OCI-LY1 (cell line): ENCODE results near the gene CYREN.

Experiments
- H2AFZ ChIP-seq: fragments of 200-600 bp; sonication (generic), shearing (Covaris generic); 2 replicates; pipeline ENCODE4 v1.6.0; 2014; ENCODE audit warnings: antibody characterized with exemption, mild to moderate bottlenecking, low read length
- H3F3A ChIP-seq: fragments of 200-600 bp; sonication (generic), shearing (Covaris generic); 2 replicates; pipeline ENCODE4 v1.6.0; 2014; ENCODE audit warnings: mild to moderate bottlenecking, antibody characterized with exemption, low read length, moderate library complexity; ENCODE audit not compliant: insufficient read depth
- H3K27ac ChIP-seq: fragments of 200-600 bp; sonication (generic); 2 replicates; pipeline ENCODE4 v1.5.1; 2014; ENCODE audit warnings: low read length, mixed run types, mild to moderate bottlenecking, low read depth; ENCODE audit not compliant: poor library complexity, severe bottlenecking
- H3K27me3 ChIP-seq: fragments of 200-600 bp; sonication (generic); 2 replicates; pipeline ENCODE4 v1.6.0; 2014; ENCODE audit warnings: antibody characterized with exemption, mild to moderate bottlenecking, low read length, moderate library complexity; ENCODE audit not compliant: insufficient read depth
- H3K36me3 ChIP-seq: fragments of 200-600 bp; sonication (generic); 2 replicates; pipeline ENCODE4 v1.6.1; 2014; ENCODE audit warnings: mild to moderate bottlenecking, antibody characterized with exemption, low read length, moderate library complexity, mixed read lengths; ENCODE audit not compliant: insufficient read depth
- H3K4me1 ChIP-seq: fragments of 200-600 bp; sonication (generic); 2 replicates; pipeline ENCODE4 v1.5.1; 2014; ENCODE audit warnings: mild to moderate bottlenecking, low read length, moderate library complexity; ENCODE audit not compliant: insufficient read depth, severe bottlenecking
- H3K4me2 ChIP-seq: fragments of 200-600 bp; sonication (generic), shearing (Covaris generic); 2 replicates; pipeline ENCODE4 v1.6.1; 2014; ENCODE audit warnings: low read length
- H3K4me3 ChIP-seq: fragments of 200-600 bp; sonication (generic); 2 replicates; pipeline ENCODE4 v1.5.1; 2014; ENCODE audit warnings: low read length, low read depth, mild to moderate bottlenecking, mixed read lengths; ENCODE audit not compliant: poor library complexity, severe bottlenecking
- H3K79me2 ChIP-seq: fragments of 200-600 bp; shearing (Covaris generic); 2 replicates; pipeline ENCODE4 v1.6.1; 2016; ENCODE audit warnings: mixed run types, low read length, mixed read lengths; ENCODE audit not compliant: insufficient read depth
- H3K9ac ChIP-seq: fragments of 200-600 bp; sonication (generic), shearing (Covaris generic); 2 replicates; pipeline ENCODE4 v1.6.1; 2014; ENCODE audit warnings: mild to moderate bottlenecking, low read length, mixed read lengths
- H3K9me2 ChIP-seq: fragments of 200-600 bp; sonication (generic), shearing (Covaris generic); 2 replicates; pipeline ENCODE4 v1.6.1; 2014; ENCODE audit warnings: low read depth, mild to moderate bottlenecking, low read length, mixed read lengths
- H3K9me3 ChIP-seq: fragments of 200-600 bp; shearing (Covaris generic); 2 replicates; pipeline ENCODE4 v1.6.1; 2014; ENCODE audit warnings: low read length, mixed read lengths
- H4K20me1 ChIP-seq: fragments of 200-600 bp; sonication (generic), shearing (Covaris generic); 2 replicates; pipeline ENCODE4 v1.6.0; 2016; ENCODE audit warnings: mild to moderate bottlenecking, low read length; ENCODE audit not compliant: insufficient read depth
- EZH2 ChIP-seq: fragments of 200-600 bp; sonication (generic), shearing (Covaris generic); IDR thresholded peaks from 2 replicates; pipeline ENCODE4 v1.8.0; 2017; ENCODE audit warnings: borderline replicate concordance, mixed run types, mild to moderate bottlenecking, antibody characterized with exemption, low read length, moderate library complexity, mixed read lengths
- TF ChIP-seq, protein P1 (sequence below): fragments of 200-600 bp; sonication (generic), shearing (Covaris generic); IDR thresholded peaks from 2 replicates; pipeline ENCODE4 v1.5.1; 2017; ENCODE audit warnings: mild to moderate bottlenecking, antibody characterized with exemption, low read length, moderate library complexity, mixed read lengths

The CYREN gene

DNA sequence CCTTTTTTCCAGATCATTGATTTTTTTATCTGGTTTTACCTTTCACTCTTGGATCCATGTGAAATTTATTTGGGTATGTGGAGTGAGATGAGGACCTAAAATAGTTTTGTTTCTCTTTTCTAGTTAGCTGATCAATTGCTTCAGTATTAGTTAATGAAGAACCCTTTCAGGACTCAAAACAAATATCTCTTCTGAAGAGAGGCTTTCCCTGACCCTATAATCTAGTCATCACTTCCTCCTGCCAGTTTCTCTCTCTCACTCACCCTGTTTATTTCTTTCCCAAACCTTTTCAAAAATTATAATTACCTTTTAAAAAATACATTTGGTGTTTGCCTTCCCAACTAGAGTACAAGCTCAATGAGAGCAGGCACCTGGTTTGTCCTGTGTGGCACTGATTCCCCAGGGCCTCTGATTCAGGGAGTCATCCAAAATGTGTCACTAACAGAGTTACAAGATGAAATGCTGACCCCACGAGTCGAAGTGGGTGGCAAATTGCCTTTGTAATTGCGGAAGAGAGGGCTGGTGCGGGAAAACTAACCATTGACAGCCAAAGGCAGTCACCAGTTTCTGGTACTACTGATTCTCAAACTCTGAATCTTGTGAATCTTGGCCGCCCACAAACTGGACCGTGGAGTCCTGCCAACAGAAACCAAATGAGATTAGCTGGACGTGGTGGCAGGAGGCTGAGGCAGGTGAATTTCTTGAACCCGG, 20.3 kb downstream of the CYREN start:
- Histone ChIP-seq H3K4me3 (no peak overlapping the region), H3K9ac (no peak overlapping the region), H3K4me1 (peaks cover 56% of the 10 kb centered on the region)

DNA sequence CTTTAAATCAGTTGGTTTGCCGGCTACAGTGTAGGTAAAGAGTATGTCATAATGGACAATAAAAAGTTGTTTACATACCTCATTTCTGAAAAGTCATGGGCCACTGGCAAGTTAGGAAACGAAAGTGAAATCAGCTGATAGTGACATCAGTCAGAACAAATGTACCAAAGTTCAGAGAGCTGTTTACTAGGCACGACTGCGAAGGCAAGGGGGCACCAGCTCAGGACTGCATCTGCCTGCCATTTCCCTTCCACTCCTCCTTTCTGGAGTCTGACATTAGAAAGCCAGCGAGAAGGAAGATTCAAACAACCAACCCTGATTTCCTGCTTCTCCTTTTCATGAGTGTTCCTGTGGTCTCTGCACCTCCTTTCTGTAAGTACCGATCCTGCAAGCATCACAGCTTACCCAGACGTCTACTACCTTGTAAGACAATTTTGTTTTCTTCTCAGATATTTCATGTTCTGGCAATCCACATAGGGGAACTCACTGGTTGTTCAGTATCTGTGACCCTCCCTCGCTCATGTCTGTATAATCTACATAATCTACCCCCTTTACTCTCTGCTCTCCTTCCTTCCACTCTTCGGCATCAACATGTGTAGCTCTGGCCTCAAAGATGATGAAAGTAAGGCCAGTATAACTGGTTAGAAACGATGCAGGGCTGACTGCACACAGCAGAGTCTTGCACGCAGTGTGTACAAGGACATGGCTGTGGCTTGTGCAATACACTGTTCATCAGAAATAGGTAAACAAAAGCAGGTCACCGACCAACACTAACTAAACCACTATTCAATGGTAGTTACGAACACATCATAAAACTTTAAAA, 22.4 kb downstream of the CYREN start, which contains the start of gene TMEM140:
Gene TMEM140, plus strand, starts transcription at position 174 of the 823 bp plus-strand sequence. CDS start 16,370 bp downstream, outside the sequence.
- no peaks in the 10 kb centered on the region for H3K27me3 ChIP-seq
- H3F3A ChIP-seq, result no peaks in the 10 kb centered on the region
- H3K9me3 ChIP-seq, result no peaks in the 10 kb centered on the region
- H2AFZ ChIP-seq, result peak within 1 kb of the TSS; percentile 33
- peaks cover 56% of the 10 kb centered on the region for H3K4me1 ChIP-seq
- H3K4me2 ChIP-seq, result peak within 1 kb of the TSS; percentile 92
- H3K79me2 ChIP-seq, result no peaks in the 10 kb centered on the region; the same call in 1 of the 2 replicates
- H3K27ac ChIP-seq, result peak within 1 kb of the TSS; percentile 87
- H3K9ac ChIP-seq, result peak within 1 kb of the TSS; percentile 68
- no peaks in the 10 kb centered on the region for H3K36me3 ChIP-seq
- TF ChIP-seq, protein P1, sequence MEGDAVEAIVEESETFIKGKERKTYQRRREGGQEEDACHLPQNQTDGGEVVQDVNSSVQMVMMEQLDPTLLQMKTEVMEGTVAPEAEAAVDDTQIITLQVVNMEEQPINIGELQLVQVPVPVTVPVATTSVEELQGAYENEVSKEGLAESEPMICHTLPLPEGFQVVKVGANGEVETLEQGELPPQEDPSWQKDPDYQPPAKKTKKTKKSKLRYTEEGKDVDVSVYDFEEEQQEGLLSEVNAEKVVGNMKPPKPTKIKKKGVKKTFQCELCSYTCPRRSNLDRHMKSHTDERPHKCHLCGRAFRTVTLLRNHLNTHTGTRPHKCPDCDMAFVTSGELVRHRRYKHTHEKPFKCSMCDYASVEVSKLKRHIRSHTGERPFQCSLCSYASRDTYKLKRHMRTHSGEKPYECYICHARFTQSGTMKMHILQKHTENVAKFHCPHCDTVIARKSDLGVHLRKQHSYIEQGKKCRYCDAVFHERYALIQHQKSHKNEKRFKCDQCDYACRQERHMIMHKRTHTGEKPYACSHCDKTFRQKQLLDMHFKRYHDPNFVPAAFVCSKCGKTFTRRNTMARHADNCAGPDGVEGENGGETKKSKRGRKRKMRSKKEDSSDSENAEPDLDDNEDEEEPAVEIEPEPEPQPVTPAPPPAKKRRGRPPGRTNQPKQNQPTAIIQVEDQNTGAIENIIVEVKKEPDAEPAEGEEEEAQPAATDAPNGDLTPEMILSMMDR, result no peak
- TF ChIP-seq EZH2, result no peak
- peak within 1 kb of the TSS; percentile 65 for H3K4me3 ChIP-seq
- H3K9me2 ChIP-seq, result no peaks in the 10 kb centered on the region
- no peaks in the 10 kb centered on the region for H4K20me1 ChIP-seq

More for the DNA sequence above, 20.3 kb downstream of the CYREN start:
- Histone ChIP-seq H3F3A (no peaks in the 10 kb centered on the region), H3K9me2 (no peaks in the 10 kb centered on the region), H4K20me1 (no peaks in the 10 kb centered on the region), H3K27me3 (no peaks in the 10 kb centered on the region), H3K4me2 (no peak overlapping the region), H2AFZ (no peak overlapping the region), H3K36me3 (no peaks in the 10 kb centered on the region), H3K79me2 (no peaks in the 10 kb centered on the region; the same call in 1 of the 2 replicates), H3K27ac (no peak overlapping the region), H3K9me3 (peaks cover 3% of the 10 kb centered on the region; the same call in 1 of the 2 replicates)
- no peak for TF ChIP-seq EZH2
- TF ChIP-seq, protein P1, result no peak

DNA sequence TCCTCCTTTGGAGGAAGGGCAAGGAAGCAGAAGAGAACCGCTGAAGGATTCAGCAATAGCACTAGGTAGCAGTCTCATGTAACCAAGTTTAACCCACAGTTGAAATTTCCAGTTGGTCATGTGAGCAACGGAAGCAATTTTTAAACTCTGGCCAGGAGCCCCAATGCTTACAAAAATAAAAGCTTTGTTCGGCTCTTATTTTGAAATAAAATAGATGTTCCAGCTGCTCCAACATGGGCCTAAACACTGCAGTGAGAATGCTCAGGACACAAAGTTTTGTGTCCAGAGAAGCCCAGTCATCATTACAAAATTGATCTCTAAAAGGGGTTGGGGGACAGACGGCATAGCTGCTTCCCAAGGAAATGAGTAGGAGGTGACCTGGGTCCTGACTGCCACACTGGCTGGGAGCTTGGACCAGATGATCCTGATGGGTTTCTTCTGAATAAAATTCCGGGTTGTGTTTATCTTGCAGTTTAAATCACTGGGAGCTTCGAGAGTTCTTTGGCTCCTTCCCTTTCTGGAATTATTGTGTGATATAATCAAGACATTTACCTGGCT, 23.1 kb downstream of the CYREN start:
- H4K20me1 ChIP-seq, result no peaks in the 10 kb centered on the region
- H3F3A ChIP-seq, result no peaks in the 10 kb centered on the region
- H3K36me3 ChIP-seq, result no peaks in the 10 kb centered on the region
- no peaks in the 10 kb centered on the region for H3K9me2 ChIP-seq
- peak overlapping the region; percentile 33 for H2AFZ ChIP-seq
- H3K9me3 ChIP-seq, result no peaks in the 10 kb centered on the region
- H3K27me3 ChIP-seq, result no peaks in the 10 kb centered on the region
- H3K4me1 ChIP-seq, result peaks cover 56% of the 10 kb centered on the region
- H3K79me2 ChIP-seq, result no peaks in the 10 kb centered on the region; the same call in 1 of the 2 replicates
- H3K9ac ChIP-seq, result peak overlapping the region; percentile 68
- H3K4me3 ChIP-seq, result peak overlapping the region; percentile 65
- peak overlapping the region; percentile 92 for H3K4me2 ChIP-seq
- TF ChIP-seq EZH2, result no peak
- TF ChIP-seq, protein P1, result no peak
- H3K27ac ChIP-seq, result peak overlapping the region; percentile 87
